ENCODE results near the gene MAVS. TPM values are rescaled to one million over a fixed set of nuclear protein-coding genes. Genes with fewer than 3 reads are reported as not detected.

Gene MAVS
- total RNA-seq, 1 donor from 2014 or later: 38.3 TPM

GRCh38 chr20:3815703-3816315 lies 30.8 kb upstream of the MAVS start:
- H3K9me3 Mint-ChIP-seq: no peaks in the 10 kb centered on the region
- H3K36me3 Mint-ChIP-seq: no peaks in the 10 kb centered on the region
- H3K27me3 Mint-ChIP-seq (ENCODE audit: low read depth): peaks cover 5% of the 10 kb centered on the region
- H3K27ac Mint-ChIP-seq: no peak overlapping the region
- no peak overlapping the region for H3K4me3 Mint-ChIP-seq
- H3K4me1 Mint-ChIP-seq: peaks cover 34% of the 10 kb centered on the region
- TF ChIP-seq CTCF (IDR thresholded peaks at IDR 0.05; ENCODE audit: unreplicated experiment): no peak
- DNase-seq (ENCODE audit: low spot score in 2 of 2, unreplicated experiment in 2 of 2): no peak

- Mint-ChIP-seq H3K27me3 (ENCODE audit: low read depth) (peaks cover 5% of the 10 kb centered on the region), H3K9me3 (no peaks in the 10 kb centered on the region), H3K4me1 (peaks cover 20% of the 10 kb centered on the region), H3K4me3 (no peak overlapping the region), H3K27ac (peak overlapping the region; percentile 44), H3K36me3 (peaks cover 4% of the 10 kb centered on the region)
- TF ChIP-seq CTCF (IDR thresholded peaks at IDR 0.05; ENCODE audit: unreplicated experiment): peak; percentile 69
- no peak for DNase-seq (ENCODE audit: low spot score in 2 of 2, unreplicated experiment in 2 of 2)
These were observed 28.2 kb upstream of the MAVS start for GRCh38 chr20:3818155-3819151.

GRCh38 chr20:3819411-3820047 lies 27.1 kb upstream of the MAVS start:
- DNase-seq (ENCODE audit: low spot score in 2 of 2, unreplicated experiment in 2 of 2): no peak
- Mint-ChIP-seq H3K4me3 (peak overlapping the region; percentile 64), H3K27me3 (ENCODE audit: low read depth) (peaks cover 5% of the 10 kb centered on the region), H3K9me3 (no peaks in the 10 kb centered on the region), H3K36me3 (peaks cover 4% of the 10 kb centered on the region), H3K4me1 (peaks cover 18% of the 10 kb centered on the region), H3K27ac (peak overlapping the region; percentile 93)
- no peak for TF ChIP-seq CTCF (IDR thresholded peaks at IDR 0.05; ENCODE audit: unreplicated experiment)

GRCh38 chr20:3820048-3820900 lies 26.4 kb upstream of the MAVS start, which contains the start of gene AP5S1:
Gene AP5S1, plus strand, starts transcription at chr20:3820547. Its CDS starts 1,571 bp downstream, at chr20:3822118.
- Mint-ChIP-seq H3K9me3 (no peaks in the 10 kb centered on the region), H3K36me3 (peaks cover 7% of the 10 kb centered on the region), H3K4me3 (peak within 1 kb of the TSS; percentile 77), H3K4me1 (peaks cover 18% of the 10 kb centered on the region), H3K27ac (peak within 1 kb of the TSS; percentile 98), H3K27me3 (ENCODE audit: low read depth) (peaks cover 5% of the 10 kb centered on the region)
- peak; percentile 89 to 95 for DNase-seq (ENCODE audit: low spot score in 2 of 2, unreplicated experiment in 2 of 2)
- peak; percentile 95 for TF ChIP-seq CTCF (IDR thresholded peaks at IDR 0.05; ENCODE audit: unreplicated experiment)
